Mucosa of descending colon (tissue), 3 donors: ENCODE data around the gene COL23A1. TPM values are rescaled to one million over a fixed set of nuclear protein-coding genes. Genes with fewer than 3 reads are reported as not detected.

Experiments used
- ATAC-seq: fragments of 200-7000 bp; cut with Tn5 transposase; one replicate; pipeline ENCODE4 v1.9.1; 2020; ENCODE audit warnings: mild to moderate bottlenecking, moderate library complexity
- DNase-seq, 3 donors: peaks; one replicate each; pipeline ENCODE4 v3.0.0-alpha.2; 2020
- H3K36me3 ChIP-seq: fragments of 200-600 bp; one replicate; pipeline ENCODE4 v1.8.0; 2021; ENCODE audit warnings: low read depth, mild to moderate bottlenecking
- H3K4me1 ChIP-seq: fragments of 200-600 bp; one replicate; pipeline ENCODE4 v1.8.0; 2021; ENCODE audit warnings: low read depth, mild to moderate bottlenecking
- H3K4me3 ChIP-seq: fragments of 200-600 bp; one replicate; pipeline ENCODE4 v1.8.0; 2021; ENCODE audit warnings: mild to moderate bottlenecking
- H3K9me3 ChIP-seq: fragments of 200-600 bp; one replicate; pipeline ENCODE4 v1.8.0; 2021; ENCODE audit warnings: mild to moderate bottlenecking
- CTCF ChIP-seq: fragments of 200-600 bp; IDR thresholded peaks from one replicate; pipeline ENCODE4 v1.8.0; 2022; ENCODE audit warnings: antibody characterized with exemption, mild to moderate bottlenecking
- intact Hi-C, 2 donors: fragments of 100-400 bp; cut with DNase I in 1 of 2; cut with micrococcal nuclease in 1 of 2; formaldehyde crosslinking; loops; one replicate each; pipeline versions ENCODE4 v1.11.0 to v1.11.1; 2022; cut with DNase I, micrococcal nuclease
- total RNA-seq, 3 donors: library from RNA; stranded (reverse); fragmentation: NEBNext Ultra II Directional in 2 of 3; extraction: Animal tissue kit (Norgen Biotek cat#: 25700) in 2 of 3; gene quantifications; one replicate each; pipeline versions ENCODE4 v1.2.1 to v1.2.4, GENCODE V29; 2021 to 2023
- donor health status: DM: no; HTN: no; CAD: no; lungs with moderate emphysema.
- donor health status: DM: no; HTN: no; CAD: no.
- donor health status: DM: no; HTN: yes; CAD: no.

The COL23A1 gene
- total RNA-seq, 3 donors from 2014 or later: 0.17 to 2.7 (median 0.43) TPM

- Histone ChIP-seq H3K9me3 (no peaks in the 10 kb centered on the region), H3K36me3 (peaks cover 8% of the 10 kb centered on the region), H3K4me3 (no peak overlapping the region), H3K4me1 (peaks cover 69% of the 10 kb centered on the region)
- intact Hi-C loops: no loop called here
- DNase-seq (no peak), ATAC-seq (no peak)
- no peak for TF ChIP-seq CTCF
These were observed 378.8 kb downstream of the COL23A1 start for GRCh38 chr5:178211095-178212048.

- Histone ChIP-seq H3K9me3 (no peaks in the 10 kb centered on the region), H3K4me1 (peaks cover 71% of the 10 kb centered on the region), H3K4me3 (no peak overlapping the region), H3K36me3 (peaks cover 8% of the 10 kb centered on the region)
- ATAC-seq (no peak), DNase-seq (no peak)
- no peak for TF ChIP-seq CTCF
- intact Hi-C loops: no loop called here
These were observed 379.5 kb downstream of the COL23A1 start for GRCh38 chr5:178210686-178211085.

- ATAC-seq (no peak), DNase-seq (peak in 2 of 3 donors; percentile 47 to 57)
- Histone ChIP-seq H3K36me3 (peaks cover 8% of the 10 kb centered on the region), H3K9me3 (no peaks in the 10 kb centered on the region), H3K4me3 (no peak overlapping the region), H3K4me1 (peaks cover 66% of the 10 kb centered on the region)
- no peak for TF ChIP-seq CTCF
- intact Hi-C loops: no loop called here
These were observed 380.1 kb downstream of the COL23A1 start for GRCh38 chr5:178210073-178210535.

- DNase-seq (no peak), ATAC-seq (no peak)
- Histone ChIP-seq H3K4me3 (no peak overlapping the region), H3K4me1 (peaks cover 60% of the 10 kb centered on the region), H3K9me3 (no peaks in the 10 kb centered on the region), H3K36me3 (peaks cover 8% of the 10 kb centered on the region)
- intact Hi-C loops: no loop called here
- no peak for TF ChIP-seq CTCF
These were observed 380.7 kb downstream of the COL23A1 start for GRCh38 chr5:178209334-178210072.

- Histone ChIP-seq H3K4me3 (no peak overlapping the region), H3K36me3 (peaks cover 8% of the 10 kb centered on the region), H3K9me3 (no peaks in the 10 kb centered on the region), H3K4me1 (peaks cover 54% of the 10 kb centered on the region)
- no peak for TF ChIP-seq CTCF
- ATAC-seq (no peak), DNase-seq (no peak)
- intact Hi-C loops: no loop called here
These were observed 381.5 kb downstream of the COL23A1 start for GRCh38 chr5:178208540-178209227.
